ENCODE results near the gene RTN4RL2.

RTN4RL2 gene

GRCh38 chr11:57523419-57523818 lies 63.1 kb downstream of the RTN4RL2 start:
- H3F3A ChIP-seq (ENCODE audit: insufficient read depth), result no peaks in the 10 kb centered on the region
- H3K27ac ChIP-seq (ENCODE audit: low read depth, low read length), result no peak overlapping the region
- no peaks in the 10 kb centered on the region for H4K20me1 ChIP-seq (ENCODE audit: low read depth, low read length)
- no peak overlapping the region for H3K4me3 ChIP-seq (ENCODE audit: insufficient read depth, low read length, poor library complexity, severe bottlenecking)
- no peaks in the 10 kb centered on the region for H3K36me3 ChIP-seq (ENCODE audit: low read length)
- H3K79me2 ChIP-seq (ENCODE audit: insufficient read depth, low read length), result peaks cover 4% of the 10 kb centered on the region
- H3K9me2 ChIP-seq (replicated peaks; ENCODE audit: insufficient read depth, low read length), result no peaks in the 10 kb centered on the region
- no peak overlapping the region for H3K4me2 ChIP-seq (ENCODE audit: low read depth, low read length, poor library complexity, severe bottlenecking)
- H2AFZ ChIP-seq (ENCODE audit: low read depth, low read length, severe bottlenecking), result no peak overlapping the region
- H3K27me3 ChIP-seq (ENCODE audit: low read length), result no peaks in the 10 kb centered on the region
- no peak overlapping the region for H3K9ac ChIP-seq (ENCODE audit: low read length)
- TF ChIP-seq EZH2phosphoT487 (conservative IDR thresholded peaks at IDR 0.05; ENCODE audit: low read length), result no peak
- TF ChIP-seq CTCF (IDR thresholded peaks at IDR 0.05; ENCODE audit: insufficient read depth, low read length, poor library complexity, severe bottlenecking), result no peak
- no peaks in the 10 kb centered on the region for H3K9me3 ChIP-seq (ENCODE audit: insufficient read depth, low read length)

All from SU-DHL-6 (cell line).